Measurements from ENCODE around the gene SPAG7.

- TF ChIP-seq, protein P1, sequence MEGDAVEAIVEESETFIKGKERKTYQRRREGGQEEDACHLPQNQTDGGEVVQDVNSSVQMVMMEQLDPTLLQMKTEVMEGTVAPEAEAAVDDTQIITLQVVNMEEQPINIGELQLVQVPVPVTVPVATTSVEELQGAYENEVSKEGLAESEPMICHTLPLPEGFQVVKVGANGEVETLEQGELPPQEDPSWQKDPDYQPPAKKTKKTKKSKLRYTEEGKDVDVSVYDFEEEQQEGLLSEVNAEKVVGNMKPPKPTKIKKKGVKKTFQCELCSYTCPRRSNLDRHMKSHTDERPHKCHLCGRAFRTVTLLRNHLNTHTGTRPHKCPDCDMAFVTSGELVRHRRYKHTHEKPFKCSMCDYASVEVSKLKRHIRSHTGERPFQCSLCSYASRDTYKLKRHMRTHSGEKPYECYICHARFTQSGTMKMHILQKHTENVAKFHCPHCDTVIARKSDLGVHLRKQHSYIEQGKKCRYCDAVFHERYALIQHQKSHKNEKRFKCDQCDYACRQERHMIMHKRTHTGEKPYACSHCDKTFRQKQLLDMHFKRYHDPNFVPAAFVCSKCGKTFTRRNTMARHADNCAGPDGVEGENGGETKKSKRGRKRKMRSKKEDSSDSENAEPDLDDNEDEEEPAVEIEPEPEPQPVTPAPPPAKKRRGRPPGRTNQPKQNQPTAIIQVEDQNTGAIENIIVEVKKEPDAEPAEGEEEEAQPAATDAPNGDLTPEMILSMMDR (conservative IDR thresholded peaks at IDR 0.05; ENCODE audit: low read length), result no peak
- TF ChIP-seq EZH2phosphoT487 (IDR thresholded peaks at IDR 0.05; ENCODE audit: borderline replicate concordance, low read depth, low read length), result no peak
Observed at GRCh38 chr17:4919511-4920047, 48.0 kb downstream of the SPAG7 start.
